HG03159 (cell line): Measurements from ENCODE around the gene INTS4.
"Not testable (repeated sequence)": the region's sequence is repeated elsewhere in the genome, so short reads cannot be mapped to it uniquely, and the experiment has no call there.

ENCODE experiments used
- ATAC-seq: cut with Tn5 transposase; IDR thresholded peaks from one replicate; pipeline ENCODE4 v1.9.1; 2021; ENCODE audit warnings: mild to moderate bottlenecking, moderate library complexity; ENCODE audit not compliant: unreplicated experiment

INTS4 gene

DNA sequence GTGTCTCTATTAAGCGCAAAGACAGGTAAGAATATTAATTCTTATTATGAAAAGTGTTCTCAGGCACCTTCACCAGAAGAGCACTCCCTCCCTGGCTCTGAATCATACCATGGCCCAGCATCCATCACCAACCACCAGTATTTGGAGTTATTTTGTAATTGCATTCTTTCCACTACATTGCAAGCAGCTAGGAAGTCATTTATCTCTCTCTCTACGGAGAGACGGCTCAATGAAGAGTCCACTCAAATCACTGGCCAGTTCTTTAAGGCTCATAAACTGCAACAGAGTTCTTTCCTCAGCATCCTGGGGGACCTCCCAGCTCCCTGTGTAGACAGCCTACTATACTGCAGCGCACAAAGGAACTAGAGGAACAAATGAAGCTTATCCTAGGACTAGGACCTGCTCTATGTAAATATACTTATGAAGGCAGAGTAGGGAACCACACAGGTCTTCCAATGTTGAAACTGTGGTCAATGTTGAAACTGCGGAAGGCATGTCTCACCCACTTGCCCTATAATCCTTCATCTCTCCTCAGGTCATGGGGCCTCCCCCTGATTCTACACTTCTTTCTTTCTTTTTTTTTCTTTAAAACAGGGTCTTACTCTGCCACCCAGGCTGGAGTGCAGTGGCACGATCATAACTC is 110.2 kb downstream of the INTS4 start:
- ATAC-seq, result no peak

DNA sequence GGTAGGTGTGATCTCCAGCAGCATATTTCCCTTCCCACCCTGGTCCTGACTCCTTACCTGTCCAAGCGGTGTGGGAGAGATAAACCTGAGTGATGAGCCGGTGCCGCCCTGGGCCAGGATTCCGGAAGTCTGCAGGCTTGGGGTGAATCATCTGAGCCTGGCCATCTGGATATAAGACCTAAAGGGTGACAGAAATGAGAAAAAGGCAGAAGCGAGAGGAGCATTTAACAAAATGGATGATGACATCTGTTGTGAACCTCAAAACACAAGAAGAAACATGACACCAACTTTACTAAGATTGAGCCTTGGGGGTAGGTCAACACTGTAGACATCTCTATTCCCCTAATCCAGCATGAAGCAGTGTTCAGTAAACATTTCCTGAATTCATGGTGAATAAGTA is 110.7 kb downstream of the INTS4 start:
- no peak for ATAC-seq

GRCh38 chr11:77882396-77882795 is 112.1 kb downstream of the INTS4 start:
- no peak for ATAC-seq

GRCh38 chr11:77879218-77879617 is 115.2 kb downstream of the INTS4 start:
- peak; percentile 73 for ATAC-seq

- not testable (repeated sequence) for ATAC-seq
Observed at GRCh38 chr11:77878247-77878646, 116.2 kb downstream of the INTS4 start.

DNA sequence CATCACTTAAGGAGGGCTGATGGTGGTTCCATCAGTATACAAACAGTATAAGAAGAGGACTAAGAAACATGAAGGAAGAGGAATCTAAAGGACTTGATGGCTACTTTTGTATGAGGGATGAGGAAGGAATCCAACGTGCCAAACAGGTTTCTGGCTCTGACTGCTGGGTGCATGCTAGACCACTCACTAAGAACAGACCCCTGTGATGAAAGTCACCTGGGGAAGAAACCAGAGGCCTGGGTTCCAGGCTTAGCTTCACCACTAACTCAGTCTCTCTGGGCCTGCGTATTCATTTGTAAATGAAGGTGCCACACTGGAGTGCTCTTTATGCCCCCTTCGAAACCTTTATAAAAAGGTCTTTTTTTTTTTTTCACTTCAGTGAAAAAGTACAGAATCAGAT is 118.4 kb downstream of the INTS4 start:
- no peak for ATAC-seq

GRCh38 chr11:77874206-77874605 is 120.3 kb downstream of the INTS4 start:
- ATAC-seq, result no peak

DNA sequence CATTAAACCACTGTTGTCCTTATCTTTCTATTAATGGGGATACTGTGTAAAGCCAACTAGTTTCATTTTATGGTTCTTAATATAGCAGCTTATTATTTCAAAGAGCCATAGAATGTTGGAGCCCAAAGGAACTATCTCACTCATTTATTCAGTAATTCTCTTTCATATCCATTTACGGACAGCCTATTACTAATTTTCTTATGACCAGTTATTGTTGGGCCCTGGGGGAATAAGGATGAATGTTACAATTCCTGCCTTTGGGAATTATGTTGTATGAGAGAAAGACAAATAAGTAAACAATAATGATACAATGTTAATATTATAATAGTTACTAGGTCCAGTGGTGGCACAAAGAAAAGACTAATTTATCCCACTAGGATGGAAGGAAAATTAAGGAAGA is 121.1 kb downstream of the INTS4 start:
- ATAC-seq, result no peak

DNA sequence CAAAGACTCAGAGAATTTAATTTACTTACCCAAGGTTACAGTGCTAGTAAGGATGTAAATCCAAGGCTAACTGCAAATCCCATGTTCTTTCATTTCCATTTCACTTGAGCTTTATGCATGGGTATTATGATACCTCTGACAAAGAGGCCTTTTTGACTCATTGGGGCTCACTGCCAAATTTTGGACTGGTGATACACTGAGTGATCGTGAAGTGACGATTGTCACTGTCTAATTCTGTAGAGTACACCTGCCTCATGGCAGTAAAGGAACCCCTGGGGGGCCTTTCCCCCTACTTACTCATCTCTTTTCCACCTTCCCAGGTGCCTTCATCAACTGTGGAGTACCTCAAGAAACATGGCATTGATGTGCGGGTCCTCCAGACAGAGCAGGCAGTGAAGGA is 122.6 kb downstream of the INTS4 start:
- no peak for ATAC-seq

DNA sequence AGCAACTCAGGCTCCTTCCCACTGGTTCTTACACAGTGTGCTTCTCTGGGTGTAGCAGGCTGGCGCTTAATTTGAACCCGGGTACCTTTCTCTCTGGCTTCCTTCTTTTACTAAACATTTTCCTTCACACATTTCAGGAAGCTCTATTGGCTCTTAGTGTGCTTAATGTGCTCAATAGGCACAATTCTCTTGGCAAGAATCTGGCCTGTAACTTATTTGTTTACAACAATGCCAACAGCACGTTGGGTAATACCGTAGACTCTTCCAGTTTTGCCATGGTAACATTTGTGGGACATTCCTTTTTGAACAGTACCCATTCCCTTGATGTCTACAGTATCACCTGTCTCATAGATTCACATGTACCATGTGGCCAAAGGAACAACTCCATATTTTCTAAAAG is 125.7 kb downstream of the INTS4 start:
- no peak for ATAC-seq

- ATAC-seq, result no peak
Observed at GRCh38 chr11:77866336-77866735, 128.1 kb downstream of the INTS4 start.

- no peak for ATAC-seq
Observed at GRCh38 chr11:77865805-77866204, 128.7 kb downstream of the INTS4 start.

DNA sequence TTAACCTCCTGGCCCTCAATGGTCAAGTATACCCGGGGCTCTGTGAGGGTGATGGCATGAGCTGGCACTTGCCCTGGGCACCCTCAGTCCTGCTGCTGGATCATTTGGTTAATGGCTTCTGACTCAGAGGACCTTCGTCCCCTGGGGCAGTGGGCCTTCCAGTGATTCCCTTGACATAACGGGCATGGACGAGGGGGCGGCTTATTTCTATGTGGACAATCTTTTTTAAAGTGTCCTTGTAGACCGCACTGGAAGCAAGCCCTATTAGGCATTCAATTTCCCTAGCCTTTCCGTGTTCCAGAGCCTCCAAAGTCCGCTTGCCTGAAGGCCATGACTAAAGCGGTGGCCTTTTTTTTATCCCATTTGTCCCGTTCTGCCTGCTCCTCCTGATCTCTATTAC is 133.0 kb downstream of the INTS4 start:
- not testable (repeated sequence) for ATAC-seq

DNA sequence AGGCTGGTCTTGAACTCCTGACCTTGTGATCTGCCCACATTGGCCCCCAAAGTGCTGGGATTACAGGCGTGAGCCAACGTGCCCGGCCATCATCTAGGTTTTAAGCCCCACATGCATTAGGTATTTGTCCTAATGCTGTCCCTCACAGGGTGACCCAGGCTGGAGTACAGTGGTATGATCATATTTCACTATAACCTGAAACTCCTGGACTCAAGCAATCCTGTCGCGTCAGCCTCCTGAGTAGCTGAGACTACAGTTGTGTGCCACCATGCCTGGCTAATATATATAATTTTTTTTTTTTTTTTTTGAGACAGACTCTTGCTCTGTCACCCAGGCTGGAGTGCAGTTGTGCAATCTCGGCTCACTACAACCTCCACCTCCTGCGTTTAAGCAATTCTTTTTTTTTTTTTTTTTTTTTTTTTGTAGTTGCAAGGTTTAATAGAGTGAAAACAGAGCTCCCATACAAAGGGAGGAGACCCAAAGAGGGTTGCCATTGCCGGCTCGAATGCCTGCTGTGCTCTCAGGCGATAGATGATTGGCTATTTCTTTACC is 136.5 kb downstream of the INTS4 start:
- ATAC-seq, result not testable (repeated sequence)

- no peak for ATAC-seq
Observed at GRCh38 chr11:77854838-77855237, 139.6 kb downstream of the INTS4 start.

- no peak for ATAC-seq
Observed at GRCh38 chr11:77851503-77851902, 143.0 kb downstream of the INTS4 start.

- ATAC-seq, result not testable (repeated sequence)
Observed at GRCh38 chr11:77843700-77844099, 150.8 kb downstream of the INTS4 start.

- ATAC-seq, result no peak
Observed at GRCh38 chr11:77842441-77843121, 151.9 kb downstream of the INTS4 start.

- no peak for ATAC-seq
Observed at GRCh38 chr11:77833302-77833701, 161.2 kb downstream of the INTS4 start.

DNA sequence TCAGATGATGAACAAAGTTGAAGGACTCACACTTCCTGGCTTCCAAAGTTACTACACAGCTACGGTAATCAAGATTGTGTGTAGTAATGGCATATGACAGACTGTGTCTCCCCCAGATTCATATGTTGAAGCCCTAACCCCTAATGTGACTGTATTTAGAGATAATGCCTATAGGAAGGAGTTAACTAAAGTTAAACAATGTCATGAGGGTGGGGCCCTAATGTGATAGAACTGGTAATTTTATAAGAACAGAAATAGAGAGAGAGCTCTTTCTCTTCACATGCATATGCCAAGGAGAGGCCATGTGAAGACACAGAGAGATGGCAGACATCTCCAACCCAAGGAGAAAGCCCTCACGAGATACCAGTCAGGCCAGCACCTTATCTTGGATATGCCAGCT is 165.5 kb downstream of the INTS4 start:
- ATAC-seq, result no peak
